HG03354 (cell line): ENCODE measurements around the gene BCL11A.

Experiments
- ATAC-seq: cut with Tn5 transposase; IDR thresholded peaks from one replicate; pipeline ENCODE4 v1.9.1; 2021; ENCODE audit warnings: mild to moderate bottlenecking; ENCODE audit not compliant: unreplicated experiment, poor library complexity, severe bottlenecking

Gene BCL11A

GRCh38 chr2:60447943-60448342, 105.5 kb downstream of the BCL11A start:
- ATAC-seq, result no peak

- peak; percentile 94 for ATAC-seq
These were observed 106.8 kb downstream of the BCL11A start for GRCh38 chr2:60446413-60447267.

GRCh38 chr2:60445684-60446179, 107.7 kb downstream of the BCL11A start:
- no peak for ATAC-seq

- ATAC-seq, result no peak
These were observed 110.8 kb downstream of the BCL11A start for GRCh38 chr2:60442608-60443007.

GRCh38 chr2:60441800-60442199, 111.7 kb downstream of the BCL11A start:
- no peak for ATAC-seq

- no peak for ATAC-seq
These were observed 112.7 kb downstream of the BCL11A start for GRCh38 chr2:60440767-60441163.

GRCh38 chr2:60440079-60440766, 113.2 kb downstream of the BCL11A start:
- peak; percentile 33 for ATAC-seq

GRCh38 chr2:60439219-60439974, 114.1 kb downstream of the BCL11A start:
- ATAC-seq, result peak; percentile 99

GRCh38 chr2:60438653-60439052, 114.8 kb downstream of the BCL11A start:
- no peak for ATAC-seq

GRCh38 chr2:60438131-60438530, 115.3 kb downstream of the BCL11A start:
- ATAC-seq, result no peak

- ATAC-seq, result no peak
These were observed 116.3 kb downstream of the BCL11A start for GRCh38 chr2:60437080-60437696.

GRCh38 chr2:60433018-60433596, 120.3 kb downstream of the BCL11A start:
- no peak for ATAC-seq

- no peak for ATAC-seq
These were observed 121.3 kb downstream of the BCL11A start for GRCh38 chr2:60432035-60432601.

GRCh38 chr2:60429681-60430080, 123.8 kb downstream of the BCL11A start:
- ATAC-seq, result no peak

- no peak for ATAC-seq
These were observed 126.6 kb downstream of the BCL11A start for GRCh38 chr2:60426880-60427279.

- no peak for ATAC-seq
These were observed 127.1 kb downstream of the BCL11A start for GRCh38 chr2:60426341-60426740.

- no peak for ATAC-seq
These were observed 129.2 kb downstream of the BCL11A start for GRCh38 chr2:60424233-60424632.

- ATAC-seq, result no peak
These were observed 129.9 kb downstream of the BCL11A start for GRCh38 chr2:60423505-60423904.

- ATAC-seq, result no peak
These were observed 130.5 kb downstream of the BCL11A start for GRCh38 chr2:60422826-60423483.
